H1 (cell line): ENCODE results near the gene TMEM271. TPM values are rescaled to one million over a fixed set of nuclear protein-coding genes. Genes with fewer than 3 reads are reported as not detected.

Experiments used
- CTCF ChIA-PET: fragments of 300-600 bp; sonication (Branson Sonifier 250); formaldehyde crosslinking; loops from one replicate; lab custom pipeline; 2021; ENCODE audit not compliant: partially characterized antibody; lab: Charles Lee
- POLR2A ChIA-PET: fragments of 300-600 bp; sonication (Branson Sonifier 250); formaldehyde crosslinking; loops from one replicate; lab custom pipeline; 2021; ENCODE audit warnings: inconsistent platforms; ENCODE audit not compliant: partially characterized antibody; lab: Charles Lee
- DNase-seq, 2 experiments: peaks; one replicate each; pipeline versions ENCODE4 v3.0.0 to v3.0.0-alpha.2; 2010 to 2022; ENCODE audit warnings: low spot score in 2 of 2, low read depth in 1 of 2, mixed read lengths in 1 of 2
- FAIRE-seq: peaks from 2 replicates; lab custom pipeline; 2011; peaks lifted over from hg19 to GRCh38; lab: Jason Lieb, UNC
- H2AFZ ChIP-seq: 2 replicates; pipeline ENCODE4 v1.8.1; 2012; ENCODE audit warnings: low read length, inconsistent platforms
- H2AK5ac ChIP-seq: 2 replicates; pipeline ENCODE4 v1.6.1; 2013; ENCODE audit warnings: low read depth, low read length
- H2BK120ac ChIP-seq: replicated peaks from 2 replicates; pipeline ENCODE3; 2013; ENCODE audit warnings: low read depth, low read length, inconsistent platforms
- H2BK12ac ChIP-seq: 2 replicates; pipeline ENCODE4 v1.6.1; 2013; ENCODE audit warnings: low read depth, low read length
- H2BK15ac ChIP-seq: 2 replicates; pipeline ENCODE4 v1.6.1; 2013; ENCODE audit warnings: low read length
- H2BK20ac ChIP-seq: 2 replicates; pipeline ENCODE4 v1.6.1; 2013; ENCODE audit warnings: low read length
- H2BK5ac ChIP-seq: 2 replicates; pipeline ENCODE4 v1.6.1; 2013; ENCODE audit warnings: low read depth, low read length
- H3K14ac ChIP-seq: 2 replicates; pipeline ENCODE4 v1.6.1; 2013; ENCODE audit warnings: inconsistent platforms; ENCODE audit not compliant: insufficient read length
- H3K18ac ChIP-seq: 2 replicates; pipeline ENCODE4 v1.6.1; 2013; ENCODE audit warnings: low read length; ENCODE audit errors: extremely low read depth
- H3K23ac ChIP-seq: 2 replicates; pipeline ENCODE4 v1.6.1; 2013; ENCODE audit warnings: inconsistent platforms; ENCODE audit not compliant: insufficient read length
- H3K23me2 ChIP-seq: 2 replicates; pipeline ENCODE4 v1.6.1; 2013; ENCODE audit warnings: low read depth, low read length
- H3K27ac ChIP-seq: 2 replicates; pipeline ENCODE4 v1.6.1; 2011; ENCODE audit warnings: low read depth, low read length, inconsistent platforms
- H3K27me3 ChIP-seq, 4 experiments: replicated peaks in 1 of 4; 1 replicate in 1 of 4; 2 replicates in 3 of 4; pipeline versions ENCODE4 v1.6.1 to v1.8.1; 2011 to 2013; ENCODE audit warnings: low read length in 3 of 4, mild to moderate bottlenecking in 3 of 4, inconsistent platforms in 2 of 4, mixed read lengths in 2 of 4, moderate library complexity in 1 of 4; ENCODE audit not compliant: control insufficient read depth in 3 of 4, insufficient read depth in 3 of 4; ENCODE audit errors: extremely low read depth in 1 of 4
- H3K36me3 ChIP-seq, 4 experiments: 2 replicates each; pipeline versions ENCODE4 v1.6.1 to v1.8.1; 2011 to 2013; ENCODE audit warnings: mild to moderate bottlenecking in 4 of 4, low read length in 3 of 4, moderate library complexity in 2 of 4, control low read depth in 1 of 4, inconsistent platforms in 1 of 4; ENCODE audit not compliant: insufficient read depth in 4 of 4, control insufficient read depth in 2 of 4
- H3K4ac ChIP-seq: replicated peaks from 2 replicates; pipeline ENCODE3; 2013; ENCODE audit warnings: low read length, low read depth, mixed read lengths, inconsistent platforms; ENCODE audit not compliant: insufficient read length
- H3K4me1 ChIP-seq, 4 experiments: replicated peaks in 1 of 4; 1 replicate in 1 of 4; 2 replicates in 3 of 4; pipeline versions ENCODE4 v1.6.1 to v1.8.1; 2011 to 2013; ENCODE audit warnings: low read length in 3 of 4, inconsistent platforms in 2 of 4, mixed read lengths in 1 of 4; ENCODE audit not compliant: insufficient read depth in 4 of 4, control insufficient read depth in 3 of 4
- H3K4me2 ChIP-seq, 2 experiments: 2 replicates each; pipeline versions ENCODE4 v1.6.1 to v1.8.1; 2011 to 2013; ENCODE audit warnings: low read depth in 2 of 2, low read length in 2 of 2, control low read depth in 1 of 2, inconsistent platforms in 1 of 2, mild to moderate bottlenecking in 1 of 2; ENCODE audit not compliant: insufficient read depth in 1 of 2
- H3K4me3 ChIP-seq, 4 experiments: fragments of 200-600, 300-600 bp in 1 of 4; sonication (generic), shearing (Covaris generic), sonication (Bioruptor Twin) in 1 of 4; 2 replicates each; pipeline versions ENCODE4 v1.5.1 to v1.8.1; 2011 to 2016; ENCODE audit warnings: low read length in 4 of 4, low read depth in 3 of 4, control low read depth in 2 of 4, inconsistent platforms in 2 of 4, mild to moderate bottlenecking in 2 of 4, mixed read lengths in 1 of 4, moderate library complexity in 1 of 4; ENCODE audit not compliant: insufficient read depth in 2 of 4; ENCODE audit errors: extremely low read depth in 1 of 4
- H3K56ac ChIP-seq: replicated peaks from 2 replicates; pipeline ENCODE3; 2013; ENCODE audit warnings: low read depth, mild to moderate bottlenecking, mixed read lengths, low read length, inconsistent platforms; ENCODE audit not compliant: insufficient read length
- H3K79me1 ChIP-seq: 2 replicates; pipeline ENCODE4 v1.6.1; 2013; ENCODE audit warnings: low read depth, low read length, control low read depth
- H3K79me2 ChIP-seq, 2 experiments: 2 replicates each; pipeline versions ENCODE4 v1.6.1 to v1.8.1; 2012 to 2013; ENCODE audit warnings: low read length in 2 of 2, mild to moderate bottlenecking in 2 of 2, inconsistent platforms in 1 of 2; ENCODE audit not compliant: insufficient read depth in 2 of 2, control insufficient read depth in 1 of 2
- H3K9ac ChIP-seq, 4 experiments: replicated peaks in 1 of 4; 1 replicate in 1 of 4; 2 replicates in 3 of 4; pipeline versions ENCODE4 v1.6.1 to v1.8.1; 2011 to 2013; ENCODE audit warnings: low read depth in 3 of 4, low read length in 3 of 4, control low read depth in 2 of 4, mild to moderate bottlenecking in 2 of 4, moderate library complexity in 2 of 4, inconsistent platforms in 1 of 4; ENCODE audit errors: extremely low read depth in 1 of 4
- H3K9me3 ChIP-seq, 2 experiments: 2 replicates each; pipeline versions ENCODE4 v1.6.1 to v1.8.1; 2012 to 2013; ENCODE audit warnings: mild to moderate bottlenecking in 2 of 2, moderate library complexity in 2 of 2, control low read depth in 1 of 2, inconsistent platforms in 1 of 2, low read depth in 1 of 2, low read length in 1 of 2, mixed read lengths in 1 of 2; ENCODE audit not compliant: insufficient read depth in 2 of 2
- H4K20me1 ChIP-seq, 2 experiments: replicated peaks in 1 of 2; 2 replicates each; pipeline versions ENCODE3 to v1.8.1; 2011 to 2013; ENCODE audit warnings: inconsistent platforms in 2 of 2, low read length in 2 of 2, mild to moderate bottlenecking in 1 of 2; ENCODE audit not compliant: insufficient read depth in 2 of 2, control insufficient read depth in 1 of 2
- H4K5ac ChIP-seq: 2 replicates; pipeline ENCODE4 v1.6.1; 2013; ENCODE audit warnings: low read length, low read depth, mixed read lengths, inconsistent platforms; ENCODE audit not compliant: insufficient read length
- H4K8ac ChIP-seq: 2 replicates; pipeline ENCODE4 v1.8.0; 2013; ENCODE audit warnings: mild to moderate bottlenecking, moderate library complexity, low read length, inconsistent platforms; ENCODE audit not compliant: insufficient read depth; ENCODE audit errors: extremely low read depth
- H4K91ac ChIP-seq: replicated peaks from 2 replicates; pipeline ENCODE3; 2013; ENCODE audit warnings: low read length, mixed read lengths, inconsistent platforms; ENCODE audit not compliant: insufficient read length
- CTBP2 ChIP-seq: IDR thresholded peaks from 2 replicates; pipeline ENCODE4 v1.7.0; 2011; ENCODE audit warnings: borderline replicate concordance, mild to moderate bottlenecking, moderate library complexity, mixed read lengths, low read length; ENCODE audit not compliant: insufficient read depth, insufficient read length
- JUN ChIP-seq: IDR thresholded peaks from 2 replicates; pipeline ENCODE4 v1.6.1; 2011; ENCODE audit warnings: low read depth, mild to moderate bottlenecking, improper control_type of control experiment, low read length
- WGBS, 2 experiments: shearing (Covaris generic) in 1 of 2; methylation state at CpG; one replicate each; pipeline versions ENCODE4 v1.1.6 to v1.1.7; 2013 to 2015; ENCODE audit warnings: low lambda C conversion rate in 2 of 2, mixed read lengths in 2 of 2, inconsistent platforms in 1 of 2, low coverage in 1 of 2, missing lambda C conversion rate in 1 of 2; ENCODE audit not compliant: insufficient replicate concordance in 2 of 2, insufficient coverage in 1 of 2, insufficient read length in 1 of 2; ENCODE audit errors: extremely low coverage in 1 of 2, missing lambda C conversion rate in 1 of 2; 5-methylcytosine and 5-hydroxymethylcytosine counted together
- polyA plus RNA-seq, 7 experiments: library from polyadenylated mRNA; depleted of rRNA in 3 of 7; stranded (reverse) in 5 of 7; unstranded in 2 of 7; fragments of >200 nt in 5 of 7; fragments of 200-250 nt in 2 of 7; gene quantifications; 1 replicate in 5 of 7; 2 replicates in 1 of 7; 4 replicates in 1 of 7; pipeline versions ENCODE4 v1.2.1 to v1.2.3, GENCODE V29; 2011 to 2013; ENCODE audit warnings: missing spikeins in 2 of 7, mixed read lengths in 2 of 7
- total RNA-seq: library from RNA; stranded (reverse); fragmentation: NEBNext Ultra II Directional; extraction: Animal tissue kit (Norgen Biotek cat#: 25700); gene quantifications from 2 replicates; pipeline ENCODE4 v1.2.1, GENCODE V29; 2021
- TF ChIP-seq, protein P1 (sequence below): IDR thresholded peaks from 2 replicates; pipeline ENCODE4 v1.6.1; 2011; ENCODE audit warnings: low read depth, mild to moderate bottlenecking, low read length; ENCODE audit not compliant: insufficient read depth

The TMEM271 gene
- total and polyA plus RNA-seq, 2 of the 8 experiments (the other 6 are each of a cell fraction or from before 2014, with no cell fraction given), result 0.08 to 0.35 TPM

- Histone ChIP-seq H2BK15ac (no peak overlapping the region), H3K79me1 (no peaks in the 10 kb centered on the region)
- FAIRE-seq, result no peak
Measured at GRCh38 chr4:616091-616490, 40.0 kb upstream of the TMEM271 start.

More at GRCh38 chr4:616091-616490, 40.0 kb upstream of the TMEM271 start:
- H3K4me2 ChIP-seq, result no peak overlapping the region
- H3K9ac ChIP-seq, result no peak overlapping the region
- no peak overlapping the region for H2AFZ ChIP-seq
- no peak overlapping the region for H4K5ac ChIP-seq
- 0 out of 7 replicates have a peak, but pooled peaks cover 0 to 2% (median 0%) of the 10 kb centered on the region in 4 experiments for H3K27me3 ChIP-seq
- POLR2A ChIA-PET, result interaction anchor here (2.0 kb wide), 1 partner anchor 58 kb away, joined by 6 read pairs; the partner anchor contains the start of genes ATP5ME and MYL5
- H3K23ac ChIP-seq, result no peak overlapping the region
- no peak overlapping the region for H3K56ac ChIP-seq
- no peaks in the 10 kb centered on the region for H4K20me1 ChIP-seq
- H3K23me2 ChIP-seq, result no peaks in the 10 kb centered on the region
- H3K36me3 ChIP-seq, result no peaks in the 10 kb centered on the region
- H3K4me1 ChIP-seq, result no peaks in the 10 kb centered on the region; a peak in 1 of 7 replicates
- no peak overlapping the region for H3K18ac ChIP-seq
- H2BK12ac ChIP-seq, result no peak overlapping the region
- TF ChIP-seq, protein P1, sequence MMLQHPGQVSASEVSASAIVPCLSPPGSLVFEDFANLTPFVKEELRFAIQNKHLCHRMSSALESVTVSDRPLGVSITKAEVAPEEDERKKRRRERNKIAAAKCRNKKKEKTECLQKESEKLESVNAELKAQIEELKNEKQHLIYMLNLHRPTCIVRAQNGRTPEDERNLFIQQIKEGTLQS, result no peak
- no peak for TF ChIP-seq CTBP2
- TF ChIP-seq JUN, result no peak
- no peak overlapping the region for H4K8ac ChIP-seq
- no peak overlapping the region for H2AK5ac ChIP-seq
- CTCF ChIA-PET, result interaction anchor here (1.1 to 2.0 kb wide), 4 partner anchors 10 to 85 kb away, joined by 3 to 12 read pairs (median 4); no protein-coding TSS in a partner anchor
- no peak for DNase-seq
- no peak overlapping the region for H4K91ac ChIP-seq
- H3K79me2 ChIP-seq, result no peaks in the 10 kb centered on the region
- no peak overlapping the region for H3K27ac ChIP-seq
- no peak overlapping the region for H2BK120ac ChIP-seq
- no peak overlapping the region for H3K4me3 ChIP-seq
- no peaks in the 10 kb centered on the region for H3K9me3 ChIP-seq
- 94% methylated on average over 1 of the region's 1 CpG; no CpG with 5 or more reads in 1 of the 2 experiments for WGBS, 2 experiments
- no peak overlapping the region for H2BK5ac ChIP-seq
- H3K14ac ChIP-seq, result no peak overlapping the region
- no peak overlapping the region for H3K4ac ChIP-seq
- H2BK20ac ChIP-seq, result no peak overlapping the region
